B cell (primary cell): ENCODE results near the gene RAD51B. TPM values are rescaled to one million over a fixed set of nuclear protein-coding genes. Genes with fewer than 3 reads are reported as not detected.

Experiments used
- ATAC-seq: fragments of 200-7000 bp; cut with Tn5 transposase; one replicate; pipeline ENCODE4 v1.10.0; 2021; ENCODE audit warnings: low read depth, mild to moderate bottlenecking, moderate number of reproducible peaks, moderate library complexity
- CTCF ChIA-PET: fragments of 350-600 bp; sonication (Branson Sonifier 250); formaldehyde crosslinking; loops from one replicate; lab custom pipeline; 2021; ENCODE audit warnings: antibody characterized with exemption, inconsistent platforms; lab: Charles Lee
- POLR2A ChIA-PET: fragments of 350-600 bp; sonication (Branson Sonifier 250); formaldehyde crosslinking; loops from one replicate; lab custom pipeline; 2021; ENCODE audit warnings: antibody characterized with exemption; lab: Charles Lee
- DNase-seq: peaks from one replicate; pipeline ENCODE4 v3.0.0; 2013
- H2AFZ ChIP-seq: 2 replicates; pipeline ENCODE4 v1.6.1; 2012; ENCODE audit warnings: mild to moderate bottlenecking, low read depth, low read length; ENCODE audit not compliant: insufficient read depth, poor library complexity, severe bottlenecking
- H3K27ac ChIP-seq, 2 donors: 1 replicate in 1 of 2; 2 replicates in 1 of 2; pipeline ENCODE4 v1.5.1; 2012 to 2013; ENCODE audit warnings: low read length in 2 of 2, mild to moderate bottlenecking in 2 of 2, moderate library complexity in 1 of 2
- H3K27me3 ChIP-seq, 4 experiments: fragments of 200-600 bp in 1 of 4; sonication (generic) in 1 of 4; replicated peaks in 1 of 4; 1 replicate in 2 of 4; 2 replicates in 2 of 4; pipeline versions ENCODE4 v1.6.1 to v1.7.0; 2013 to 2016; ENCODE audit warnings: low read length in 3 of 4, mild to moderate bottlenecking in 2 of 4, mixed read lengths in 1 of 4, moderate library complexity in 1 of 4; ENCODE audit not compliant: insufficient read depth in 4 of 4, control insufficient read depth in 3 of 4; ENCODE audit errors: control extremely low read depth in 1 of 4
- H3K36me3 ChIP-seq, 2 experiments: replicated peaks in 1 of 2; 1 replicate in 1 of 2; 2 replicates in 1 of 2; pipeline versions ENCODE4 v1.6.1 to v1.7.1; 2013; ENCODE audit warnings: low read length in 1 of 2; ENCODE audit not compliant: insufficient read depth in 2 of 2, control insufficient read depth in 1 of 2; ENCODE audit errors: control extremely low read depth in 1 of 2, extremely low read depth in 1 of 2
- H3K4me1 ChIP-seq, 2 donors: fragments of 200-600 bp in 1 of 2; sonication (generic) in 1 of 2; 1 replicate in 1 of 2; 2 replicates in 1 of 2; pipeline versions ENCODE4 v1.5.1 to v1.6.1; 2013 to 2017; ENCODE audit warnings: low read length in 2 of 2; ENCODE audit not compliant: control insufficient read depth in 2 of 2, insufficient read depth in 2 of 2
- H3K4me2 ChIP-seq: replicated peaks from 2 replicates; pipeline ENCODE3; 2012; ENCODE audit warnings: mild to moderate bottlenecking, low read depth, low read length; ENCODE audit not compliant: poor library complexity, severe bottlenecking
- H3K4me3 ChIP-seq, 5 experiments: fragments of 200-600 bp in 1 of 5; sonication (generic) in 1 of 5; 1 replicate in 3 of 5; 2 replicates in 2 of 5; pipeline versions ENCODE4 v1.5.1 to v1.7.0; 2011 to 2016; ENCODE audit warnings: low read length in 4 of 5, mild to moderate bottlenecking in 4 of 5, low read depth in 2 of 5, control low read depth in 1 of 5, moderate library complexity in 1 of 5; ENCODE audit not compliant: insufficient read depth in 1 of 5; ENCODE audit errors: control extremely low read depth in 1 of 5, extremely low read depth in 1 of 5
- H3K79me2 ChIP-seq: fragments of 200-600 bp; sonication (generic); one replicate; pipeline ENCODE4 v1.6.0; 2016; ENCODE audit warnings: low read length; ENCODE audit not compliant: control insufficient read depth, insufficient read depth
- H3K9ac ChIP-seq: fragments of 200-600 bp; sonication (generic); 2 replicates; pipeline ENCODE4 v1.6.1; 2017; ENCODE audit warnings: mild to moderate bottlenecking, low read length, moderate library complexity
- H3K9me3 ChIP-seq, 3 donors: one replicate each; pipeline versions ENCODE4 v1.6.1 to v1.7.1; 2013; ENCODE audit warnings: low read length in 2 of 3; ENCODE audit not compliant: control insufficient read depth in 2 of 3, insufficient read depth in 1 of 3; ENCODE audit errors: control extremely low read depth in 1 of 3
- H4K20me1 ChIP-seq: 2 replicates; pipeline ENCODE4 v1.6.0; 2012; ENCODE audit warnings: mild to moderate bottlenecking, low read length; ENCODE audit not compliant: insufficient read depth, control insufficient read depth, poor library complexity, severe bottlenecking
- H3K27ac Mint-ChIP-seq: one replicate; pipeline ENCODE4 v1.8.0; 2021; ENCODE audit warnings: mixed read lengths
- H3K27me3 Mint-ChIP-seq: one replicate; pipeline ENCODE4 v1.8.0; 2021; ENCODE audit warnings: mixed read lengths
- H3K4me1 Mint-ChIP-seq: one replicate; pipeline ENCODE4 v1.8.0; 2021; ENCODE audit warnings: mixed read lengths
- H3K4me3 Mint-ChIP-seq: one replicate; pipeline ENCODE4 v1.8.0; 2021; ENCODE audit warnings: mixed read lengths
- H3K9me3 Mint-ChIP-seq: one replicate; pipeline ENCODE4 v1.8.0; 2022; ENCODE audit warnings: mixed read lengths; ENCODE audit not compliant: insufficient read depth
- EZH2 ChIP-seq: IDR thresholded peaks from 2 replicates; pipeline ENCODE4 v1.6.1; 2012; ENCODE audit warnings: borderline replicate concordance, low read depth, mild to moderate bottlenecking, moderate library complexity, low read length; ENCODE audit not compliant: insufficient read depth, poor library complexity, severe bottlenecking
- WGBS: methylation state at CpG from one replicate; pipeline ENCODE4 v1.1.5; 2013; ENCODE audit warnings: missing lambda C conversion rate; ENCODE audit not compliant: insufficient coverage; 5-methylcytosine and 5-hydroxymethylcytosine counted together
- intact Hi-C: fragments of 100-400 bp; cut with micrococcal nuclease; formaldehyde crosslinking; loops from one replicate; pipeline ENCODE4 v1.10.0; 2022
- polyA plus RNA-seq: library from polyadenylated mRNA; depleted of rRNA; stranded (reverse); fragments of >200 nt; gene quantifications from 2 replicates; pipeline ENCODE4 v1.2.3, GENCODE V29; 2012
- total RNA-seq, 2 donors: library from RNA; stranded (reverse); fragments of 120-200 nt in 1 of 2; gene quantifications; 1 replicate in 1 of 2; 2 replicates in 1 of 2; pipeline versions ENCODE4 v1.2.3 to v1.2.4, GENCODE V29; 2013 to 2022
- TF ChIP-seq, protein P1 (sequence below): fragments of 200-600 bp; IDR thresholded peaks from one replicate; pipeline ENCODE4 v1.8.0; 2022; ENCODE audit warnings: antibody characterized with exemption, mild to moderate bottlenecking

The RAD51B gene
- total and polyA plus RNA-seq, 2 donors (not counting 1 experiment from before 2014, with no cell fraction given): 6.5 to 60.6 TPM

DNA sequence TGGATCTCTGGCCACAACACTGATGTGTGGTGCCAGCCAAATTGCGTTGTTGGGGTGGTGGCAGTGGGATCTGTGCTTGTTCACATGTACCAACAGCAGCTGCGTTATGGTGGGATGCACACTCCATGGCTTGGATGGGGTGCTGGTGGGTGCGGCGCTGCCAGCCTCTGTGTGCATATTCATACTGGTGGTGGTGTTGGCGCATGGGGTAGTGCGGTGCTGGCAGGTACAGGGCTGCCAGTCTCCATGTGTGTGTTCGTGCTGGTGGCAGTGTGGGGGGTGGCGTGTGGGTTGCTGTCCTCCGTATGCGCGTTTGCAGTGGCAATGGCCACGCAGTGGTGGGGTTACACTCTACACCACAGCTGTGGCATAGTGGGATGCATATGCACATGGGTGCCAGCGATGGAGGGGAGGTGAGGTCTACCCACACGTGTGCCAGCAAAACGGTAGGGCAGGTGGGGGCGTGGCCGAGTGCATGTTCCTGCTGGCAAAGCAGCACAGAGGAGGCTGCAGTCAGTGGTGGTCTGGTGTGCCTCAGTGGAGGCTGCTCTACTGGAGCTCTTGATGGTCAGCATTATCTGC, 26.5 kb downstream of the RAD51B start:
- H2AFZ ChIP-seq: no peak overlapping the region
- H3K9me3 Mint-ChIP-seq: peaks cover 9% of the 10 kb centered on the region
- no peaks in the 10 kb centered on the region for H3K27me3 ChIP-seq
- no peak overlapping the region for H3K27ac Mint-ChIP-seq
- intact Hi-C loops: no loop called here
- no peak overlapping the region for H3K4me2 ChIP-seq
- no peaks in the 10 kb centered on the region for H3K4me1 ChIP-seq
- TF ChIP-seq, protein P1, sequence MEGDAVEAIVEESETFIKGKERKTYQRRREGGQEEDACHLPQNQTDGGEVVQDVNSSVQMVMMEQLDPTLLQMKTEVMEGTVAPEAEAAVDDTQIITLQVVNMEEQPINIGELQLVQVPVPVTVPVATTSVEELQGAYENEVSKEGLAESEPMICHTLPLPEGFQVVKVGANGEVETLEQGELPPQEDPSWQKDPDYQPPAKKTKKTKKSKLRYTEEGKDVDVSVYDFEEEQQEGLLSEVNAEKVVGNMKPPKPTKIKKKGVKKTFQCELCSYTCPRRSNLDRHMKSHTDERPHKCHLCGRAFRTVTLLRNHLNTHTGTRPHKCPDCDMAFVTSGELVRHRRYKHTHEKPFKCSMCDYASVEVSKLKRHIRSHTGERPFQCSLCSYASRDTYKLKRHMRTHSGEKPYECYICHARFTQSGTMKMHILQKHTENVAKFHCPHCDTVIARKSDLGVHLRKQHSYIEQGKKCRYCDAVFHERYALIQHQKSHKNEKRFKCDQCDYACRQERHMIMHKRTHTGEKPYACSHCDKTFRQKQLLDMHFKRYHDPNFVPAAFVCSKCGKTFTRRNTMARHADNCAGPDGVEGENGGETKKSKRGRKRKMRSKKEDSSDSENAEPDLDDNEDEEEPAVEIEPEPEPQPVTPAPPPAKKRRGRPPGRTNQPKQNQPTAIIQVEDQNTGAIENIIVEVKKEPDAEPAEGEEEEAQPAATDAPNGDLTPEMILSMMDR: no peak
- no peak for TF ChIP-seq EZH2
- H3K79me2 ChIP-seq: peaks cover 58% of the 10 kb centered on the region
- H3K27me3 Mint-ChIP-seq: no peaks in the 10 kb centered on the region
- no peak overlapping the region for H3K4me3 Mint-ChIP-seq
- 98% methylated on average over 15 of the region's 17 CpGs for WGBS
- H3K36me3 ChIP-seq: no peaks in the 10 kb centered on the region
- peaks cover 0 to 28% (median 2%) of the 10 kb centered on the region in 3 donors for H3K9me3 ChIP-seq
- ChIA-PET CTCF (no interaction called here), POLR2A (no interaction called here)
- no peak overlapping the region for H3K4me3 ChIP-seq
- no peak overlapping the region for H3K27ac ChIP-seq
- no peak for ATAC-seq
- H3K9ac ChIP-seq: no peak overlapping the region
- peaks cover 5% of the 10 kb centered on the region for H3K4me1 Mint-ChIP-seq
- H4K20me1 ChIP-seq: no peaks in the 10 kb centered on the region
- no peak for DNase-seq

DNA sequence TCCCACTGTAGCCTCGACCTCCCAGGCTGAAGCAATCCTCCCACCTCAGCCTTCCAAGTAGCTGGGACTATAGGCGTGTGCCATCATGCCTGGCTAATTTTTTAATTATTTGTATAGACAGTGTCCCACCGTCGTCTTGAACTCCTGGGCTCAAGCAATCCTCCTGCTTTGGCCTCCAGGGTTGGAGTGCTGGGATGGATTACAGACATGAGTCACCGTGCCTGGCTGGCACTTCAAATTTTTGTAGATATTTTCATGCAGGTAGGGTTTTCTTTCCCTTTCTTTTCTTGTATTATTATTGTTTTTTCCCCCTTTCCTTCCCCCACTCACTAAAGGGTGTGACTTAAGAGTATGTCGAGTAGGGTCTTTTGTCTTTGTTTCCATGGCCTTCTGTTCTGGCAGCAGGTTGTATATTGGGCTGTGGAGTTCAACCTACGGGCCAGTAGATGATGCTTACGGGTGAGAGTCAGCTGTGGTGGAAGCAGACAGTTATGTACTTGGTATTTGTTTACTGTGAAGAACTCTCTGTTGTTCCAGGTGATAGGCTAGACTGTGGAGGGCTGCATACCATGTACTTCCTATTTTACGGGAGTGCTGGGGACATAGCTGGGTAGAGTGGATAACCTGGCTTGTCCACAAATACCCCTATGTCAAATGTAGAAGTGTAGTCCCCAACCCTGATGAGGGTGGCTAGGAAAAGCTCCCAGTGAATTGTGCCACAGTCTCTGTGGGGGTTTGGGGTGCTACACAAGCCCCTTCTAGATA, 30.7 kb downstream of the RAD51B start:
- 88% methylated on average over 7 of the region's 9 CpGs for WGBS
- no peak overlapping the region for H2AFZ ChIP-seq
- H3K4me1 ChIP-seq: peaks cover 6 to 8% of the 10 kb centered on the region in 2 donors
- ChIA-PET CTCF (interaction anchor here (1.4 kb wide), 1 partner anchor 14 kb away, joined by 4 read pairs; no protein-coding TSS in a partner anchor), POLR2A (no interaction called here)
- no peaks in the 10 kb centered on the region for H3K27me3 ChIP-seq
- ATAC-seq (no peak), DNase-seq (no peak)
- no peaks in the 10 kb centered on the region for H3K36me3 ChIP-seq
- H3K27me3 Mint-ChIP-seq: no peaks in the 10 kb centered on the region
- H3K4me2 ChIP-seq: no peak overlapping the region
- no peak overlapping the region for H3K4me3 ChIP-seq
- peaks cover 16% of the 10 kb centered on the region for H3K4me1 Mint-ChIP-seq
- H3K9me3 Mint-ChIP-seq: peaks cover 6% of the 10 kb centered on the region
- H3K9me3 ChIP-seq: peaks cover 0 to 26% (median 2%) of the 10 kb centered on the region in 3 donors
- H4K20me1 ChIP-seq: no peaks in the 10 kb centered on the region
- H3K79me2 ChIP-seq: peaks cover 53% of the 10 kb centered on the region
- H3K9ac ChIP-seq: no peak overlapping the region
- no peak overlapping the region for H3K4me3 Mint-ChIP-seq
- no peak overlapping the region for H3K27ac ChIP-seq
- no peak for TF ChIP-seq EZH2
- TF ChIP-seq, protein P1: no peak
- H3K27ac Mint-ChIP-seq: no peak overlapping the region
- intact Hi-C loops: no loop called here
